Spinal cord (tissue), 10 donors: ENCODE results near the gene CMSS1. TPM values are rescaled to one million over a fixed set of nuclear protein-coding genes. Genes with fewer than 3 reads are reported as not detected.
"Not testable (repeated sequence)": the region's sequence is repeated elsewhere in the genome, so short reads cannot be mapped to it uniquely, and the experiment has no call there.

Source experiments
- DNase-seq, 6 donors: peaks; one replicate each; pipeline versions ENCODE4 v3.0.0 to v3.0.0-alpha.2; 2013 to 2015; ENCODE audit warnings: low spot score in 6 of 6, low read depth in 4 of 6
- H3K27ac ChIP-seq: one replicate; pipeline ENCODE4 v1.5.1; 2013; ENCODE audit warnings: low read depth, low read length, control low read depth
- H3K27me3 ChIP-seq: one replicate; pipeline ENCODE4 v1.6.1; 2013; ENCODE audit warnings: low read length; ENCODE audit not compliant: control insufficient read depth, insufficient read depth
- H3K36me3 ChIP-seq: one replicate; pipeline ENCODE4 v1.6.1; 2013; ENCODE audit warnings: low read length; ENCODE audit not compliant: control insufficient read depth, insufficient read depth
- H3K4me1 ChIP-seq: one replicate; pipeline ENCODE4 v1.6.1; 2013; ENCODE audit warnings: low read length; ENCODE audit not compliant: control insufficient read depth, insufficient read depth
- H3K4me3 ChIP-seq: one replicate; pipeline ENCODE4 v1.5.1; 2013; ENCODE audit warnings: low read depth, low read length, control low read depth
- H3K9me3 ChIP-seq: one replicate; pipeline ENCODE4 v1.6.1; 2013; ENCODE audit warnings: low read length; ENCODE audit not compliant: control insufficient read depth, insufficient read depth
- WGBS: methylation state at CpG from one replicate; pipeline ENCODE4 v1.1.5; 2013; ENCODE audit warnings: missing lambda C conversion rate; ENCODE audit not compliant: insufficient coverage; 5-methylcytosine and 5-hydroxymethylcytosine counted together
- polyA plus RNA-seq, 2 donors: library from polyadenylated mRNA; unstranded; fragments of 120-200 nt; gene quantifications; one replicate each; pipeline ENCODE4 v1.2.1, GENCODE V29; 2013; ENCODE audit not compliant: insufficient read length in 2 of 2
- total RNA-seq, 2 donors: library from RNA; depleted of rRNA in 1 of 2; stranded (reverse); fragments of 120-200 nt in 1 of 2; fragments of >200 nt in 1 of 2; gene quantifications; one replicate each; pipeline versions ENCODE4 v1.2.3 to v1.2.4, GENCODE V29; 2013 to 2014
- donor health status: healthy.

The CMSS1 gene
- total and polyA plus RNA-seq, 4 donors: 19.9 to 50.4 (median 36.3) TPM

- Histone ChIP-seq H3K36me3 (no peaks in the 10 kb centered on the region), H3K9me3 (no peaks in the 10 kb centered on the region), H3K4me3 (no peak overlapping the region), H3K4me1 (no peaks in the 10 kb centered on the region), H3K27me3 (no peaks in the 10 kb centered on the region), H3K27ac (no peak overlapping the region)
- WGBS: 67% methylated on average over 1 of the region's 3 CpGs
- DNase-seq: no peak
Measured at GRCh38 chr3:99836681-99837080, 19.0 kb downstream of the CMSS1 start.

- Histone ChIP-seq H3K27ac (no peak overlapping the region), H3K9me3 (no peaks in the 10 kb centered on the region), H3K4me1 (no peaks in the 10 kb centered on the region), H3K36me3 (no peaks in the 10 kb centered on the region), H3K27me3 (no peaks in the 10 kb centered on the region), H3K4me3 (no peak overlapping the region)
- DNase-seq: no peak
- 100% methylated on average over 1 of the region's 1 CpG for WGBS
Measured at GRCh38 chr3:99837715-99838114, 20.1 kb downstream of the CMSS1 start.

GRCh38 chr3:99838755-99839154 lies 21.1 kb downstream of the CMSS1 start:
- Histone ChIP-seq H3K36me3 (no peaks in the 10 kb centered on the region), H3K27ac (no peak overlapping the region), H3K4me3 (no peak overlapping the region), H3K4me1 (no peaks in the 10 kb centered on the region), H3K27me3 (no peaks in the 10 kb centered on the region), H3K9me3 (no peaks in the 10 kb centered on the region)
- no peak for DNase-seq

DNA sequence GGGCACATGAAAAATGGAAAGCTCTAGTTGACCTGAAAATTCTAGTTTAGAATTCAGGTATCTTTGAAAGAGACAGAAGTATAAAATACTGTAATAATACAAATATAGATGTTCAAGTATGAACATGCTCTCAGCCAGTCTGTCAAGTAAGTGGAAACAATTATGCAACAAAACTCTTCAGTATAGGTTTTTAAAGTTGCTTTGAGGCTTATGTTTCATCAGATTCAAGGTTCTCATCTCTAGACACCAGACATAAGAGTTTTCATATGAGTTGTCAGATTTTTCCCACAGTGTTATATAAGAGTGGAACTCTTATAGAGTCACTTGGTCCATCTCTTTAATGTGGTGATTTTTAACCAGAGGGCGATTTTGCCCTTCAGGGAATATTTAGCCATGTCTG lies 22.0 kb downstream of the CMSS1 start:
- no peaks in the 10 kb centered on the region for H3K9me3 ChIP-seq
- no peaks in the 10 kb centered on the region for H3K4me1 ChIP-seq
- H3K27me3 ChIP-seq: no peaks in the 10 kb centered on the region
- no peaks in the 10 kb centered on the region for H3K36me3 ChIP-seq
- no CpG with 5 or more reads among the region's 1 CpG for WGBS
- DNase-seq: no peak
- no peak overlapping the region for H3K4me3 ChIP-seq
- no peak overlapping the region for H3K27ac ChIP-seq

GRCh38 chr3:99841949-99842348 lies 24.3 kb downstream of the CMSS1 start:
- not testable (repeated sequence) for DNase-seq, H3K27me3 ChIP-seq, H3K27ac ChIP-seq, H3K9me3 ChIP-seq, H3K4me1 ChIP-seq, H3K4me3 ChIP-seq, H3K36me3 ChIP-seq
- 100% methylated on average over 1 of the region's 4 CpGs for WGBS

GRCh38 chr3:99842826-99843589 lies 25.3 kb downstream of the CMSS1 start:
- no peaks in the 10 kb centered on the region for H3K36me3 ChIP-seq
- no CpG with 5 or more reads among the region's 2 CpGs for WGBS
- H3K4me1 ChIP-seq: no peaks in the 10 kb centered on the region
- H3K4me3 ChIP-seq: no peak overlapping the region
- no peaks in the 10 kb centered on the region for H3K27me3 ChIP-seq
- peak in 5 of 6 donors; percentile 13 to 87 (median 26) for DNase-seq
- peak overlapping the region; percentile 25 for H3K27ac ChIP-seq
- H3K9me3 ChIP-seq: no peaks in the 10 kb centered on the region

- H3K36me3 ChIP-seq: no peaks in the 10 kb centered on the region
- H3K4me3 ChIP-seq: no peak overlapping the region
- WGBS: 61% methylated on average over 9 of the region's 10 CpGs
- no peak overlapping the region for H3K27ac ChIP-seq
- no peaks in the 10 kb centered on the region for H3K9me3 ChIP-seq
- no peak for DNase-seq
- no peaks in the 10 kb centered on the region for H3K4me1 ChIP-seq
- H3K27me3 ChIP-seq: no peaks in the 10 kb centered on the region
Measured at GRCh38 chr3:99843590-99844258, 26.1 kb downstream of the CMSS1 start.

- no CpG with 5 or more reads among the region's 4 CpGs for WGBS
- DNase-seq: no peak
- Histone ChIP-seq H3K4me1 (no peaks in the 10 kb centered on the region), H3K4me3 (no peak overlapping the region), H3K27ac (no peak overlapping the region), H3K9me3 (no peaks in the 10 kb centered on the region), H3K27me3 (no peaks in the 10 kb centered on the region), H3K36me3 (no peaks in the 10 kb centered on the region)
Measured at GRCh38 chr3:99845331-99845730, 27.7 kb downstream of the CMSS1 start.

- no peaks in the 10 kb centered on the region for H3K27me3 ChIP-seq
- H3K27ac ChIP-seq: no peak overlapping the region
- WGBS: no CpG with 5 or more reads among the region's 2 CpGs
- no peak for DNase-seq
- H3K4me3 ChIP-seq: no peak overlapping the region
- no peaks in the 10 kb centered on the region for H3K36me3 ChIP-seq
- no peaks in the 10 kb centered on the region for H3K4me1 ChIP-seq
- H3K9me3 ChIP-seq: no peaks in the 10 kb centered on the region
Measured at GRCh38 chr3:99845999-99846398, 28.3 kb downstream of the CMSS1 start.
